ENCODE data around the gene ZNF880.

DNA sequence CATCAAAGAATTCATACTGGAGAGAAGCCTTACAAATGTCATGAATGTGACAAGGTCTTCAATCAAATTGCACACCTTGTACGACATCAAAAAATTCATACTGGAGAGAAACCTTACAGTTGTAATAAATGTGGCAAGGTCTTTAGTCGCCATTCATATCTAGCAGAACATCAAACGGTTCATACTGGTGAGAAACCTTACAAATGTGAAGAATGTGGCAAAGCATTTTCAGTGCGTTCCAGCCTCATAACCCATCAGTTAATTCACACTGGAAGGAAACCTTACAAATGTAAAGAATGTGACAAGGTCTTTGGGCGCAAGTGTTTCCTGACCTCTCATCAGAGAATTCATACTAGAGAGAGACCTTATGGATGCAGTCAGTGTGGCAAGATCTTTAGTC, 46.0 kb downstream of the ZNF880 start:
- TF ChIP-seq, protein P1, sequence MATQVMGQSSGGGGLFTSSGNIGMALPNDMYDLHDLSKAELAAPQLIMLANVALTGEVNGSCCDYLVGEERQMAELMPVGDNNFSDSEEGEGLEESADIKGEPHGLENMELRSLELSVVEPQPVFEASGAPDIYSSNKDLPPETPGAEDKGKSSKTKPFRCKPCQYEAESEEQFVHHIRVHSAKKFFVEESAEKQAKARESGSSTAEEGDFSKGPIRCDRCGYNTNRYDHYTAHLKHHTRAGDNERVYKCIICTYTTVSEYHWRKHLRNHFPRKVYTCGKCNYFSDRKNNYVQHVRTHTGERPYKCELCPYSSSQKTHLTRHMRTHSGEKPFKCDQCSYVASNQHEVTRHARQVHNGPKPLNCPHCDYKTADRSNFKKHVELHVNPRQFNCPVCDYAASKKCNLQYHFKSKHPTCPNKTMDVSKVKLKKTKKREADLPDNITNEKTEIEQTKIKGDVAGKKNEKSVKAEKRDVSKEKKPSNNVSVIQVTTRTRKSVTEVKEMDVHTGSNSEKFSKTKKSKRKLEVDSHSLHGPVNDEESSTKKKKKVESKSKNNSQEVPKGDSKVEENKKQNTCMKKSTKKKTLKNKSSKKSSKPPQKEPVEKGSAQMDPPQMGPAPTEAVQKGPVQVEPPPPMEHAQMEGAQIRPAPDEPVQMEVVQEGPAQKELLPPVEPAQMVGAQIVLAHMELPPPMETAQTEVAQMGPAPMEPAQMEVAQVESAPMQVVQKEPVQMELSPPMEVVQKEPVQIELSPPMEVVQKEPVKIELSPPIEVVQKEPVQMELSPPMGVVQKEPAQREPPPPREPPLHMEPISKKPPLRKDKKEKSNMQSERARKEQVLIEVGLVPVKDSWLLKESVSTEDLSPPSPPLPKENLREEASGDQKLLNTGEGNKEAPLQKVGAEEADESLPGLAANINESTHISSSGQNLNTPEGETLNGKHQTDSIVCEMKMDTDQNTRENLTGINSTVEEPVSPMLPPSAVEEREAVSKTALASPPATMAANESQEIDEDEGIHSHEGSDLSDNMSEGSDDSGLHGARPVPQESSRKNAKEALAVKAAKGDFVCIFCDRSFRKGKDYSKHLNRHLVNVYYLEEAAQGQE (IDR thresholded peaks at IDR 0.05; ENCODE audit: insufficient read depth in 1 of 2, low read depth in 2 of 2, low read length in 2 of 2): no peak
- no peak for TF ChIP-seq SIN3A (IDR thresholded peaks at IDR 0.05; ENCODE audit: borderline replicate concordance, insufficient read depth, low read length)
- TF ChIP-seq POLR2AphosphoS5 (IDR thresholded peaks at IDR 0.05; ENCODE audit: low read depth, low read length): no peak
